GM12878 (cell line): ENCODE data around the gene TKFC.

Source experiments
- CEBPB ChIP-seq, 2 experiments: fragments of 150-350 bp in 1 of 2; IDR thresholded peaks; 2 replicates each; pipeline ENCODE4 v1.6.1; 2012 to 2014; ENCODE audit warnings: low read depth in 2 of 2, low read length in 2 of 2, borderline replicate concordance in 1 of 2, inconsistent platforms in 1 of 2
- CTCF ChIP-seq, 3 experiments: IDR thresholded peaks in 2 of 3; conservative IDR thresholded peaks in 1 of 3; 2 replicates each; pipeline ENCODE4 v1.5.1; 2011; ENCODE audit warnings: low read depth in 3 of 3, low read length in 3 of 3, mild to moderate bottlenecking in 3 of 3, control low read depth in 2 of 3, moderate library complexity in 2 of 3, inconsistent platforms in 1 of 3, mixed read lengths in 1 of 3; ENCODE audit not compliant: control insufficient read depth in 2 of 3, insufficient read depth in 1 of 3; ENCODE audit errors: extremely low read depth in 1 of 3
- EGR1 ChIP-seq, 2 experiments: IDR thresholded peaks; 1 replicate in 1 of 2; 2 replicates in 1 of 2; pipeline ENCODE4 v1.6.1; 2011 to 2012; ENCODE audit warnings: low read depth in 2 of 2, low read length in 2 of 2, borderline replicate concordance in 1 of 2, mild to moderate bottlenecking in 1 of 2, moderate library complexity in 1 of 2
- HCFC1 ChIP-seq: fragments of 150-350 bp; IDR thresholded peaks from 2 replicates; pipeline ENCODE4 v1.6.1; 2014; ENCODE audit warnings: low read length
- MEF2A ChIP-seq: IDR thresholded peaks from 2 replicates; pipeline ENCODE4 v1.6.1; 2011; ENCODE audit warnings: low read depth, mild to moderate bottlenecking, low read length, moderate library complexity; ENCODE audit not compliant: insufficient read depth
- TCF12 ChIP-seq: IDR thresholded peaks from 2 replicates; pipeline ENCODE4 v1.6.1; 2011; ENCODE audit warnings: low read depth, mild to moderate bottlenecking, low read length
- ZNF24 ChIP-seq: fragments of 450-650 bp; IDR thresholded peaks from 2 replicates; pipeline ENCODE4 v1.6.1; 2017; ENCODE audit warnings: antibody characterized with exemption, mild to moderate bottlenecking
- TF ChIP-seq, protein P1 (sequence below): IDR thresholded peaks from 2 replicates; pipeline ENCODE4 v1.6.1; 2011; ENCODE audit warnings: low read depth, low read length, improper control_type of control experiment, borderline replicate concordance

DNA sequence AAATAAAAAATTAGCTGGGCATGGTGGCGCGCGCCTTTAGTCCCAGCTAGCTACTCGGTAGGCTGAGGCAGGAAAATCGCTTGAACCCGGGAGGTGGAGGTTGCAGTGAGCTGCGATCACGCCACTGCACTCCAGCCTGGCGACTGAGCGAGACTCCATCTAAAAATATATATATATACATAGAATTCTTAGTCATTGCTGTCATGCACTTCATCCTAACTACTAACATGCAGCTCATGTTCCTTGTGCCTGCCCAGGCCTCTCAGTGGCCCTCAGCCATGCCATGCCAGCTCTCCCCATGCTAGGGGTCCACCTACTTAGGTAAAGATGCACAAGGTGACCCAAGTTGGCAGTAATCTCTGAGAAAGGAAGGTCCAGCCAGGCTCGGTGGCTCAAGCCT is 25.5 kb downstream of the TKFC start:
- no peak for TF ChIP-seq CTCF (IDR thresholded peaks at IDR 0.05 in 2 of 3, conservative IDR thresholded peaks at IDR 0.05 in 1 of 3; ENCODE audit: control insufficient read depth in 2 of 3, extremely low read depth in 1 of 3, insufficient read depth in 1 of 3, low read depth in 3 of 3, low read length in 3 of 3)
- no peak for TF ChIP-seq TCF12
- TF ChIP-seq EGR1 (IDR thresholded peaks at IDR 0.05; ENCODE audit: borderline replicate concordance in 1 of 2, low read depth in 2 of 2, low read length in 2 of 2): no peak
- TF ChIP-seq MEF2A: no peak
- no peak for TF ChIP-seq ZNF24
- TF ChIP-seq CEBPB (IDR thresholded peaks at IDR 0.05; ENCODE audit: borderline replicate concordance in 1 of 2, low read depth in 2 of 2, low read length in 2 of 2): no peak
- TF ChIP-seq HCFC1: no peak
- TF ChIP-seq, protein P1, sequence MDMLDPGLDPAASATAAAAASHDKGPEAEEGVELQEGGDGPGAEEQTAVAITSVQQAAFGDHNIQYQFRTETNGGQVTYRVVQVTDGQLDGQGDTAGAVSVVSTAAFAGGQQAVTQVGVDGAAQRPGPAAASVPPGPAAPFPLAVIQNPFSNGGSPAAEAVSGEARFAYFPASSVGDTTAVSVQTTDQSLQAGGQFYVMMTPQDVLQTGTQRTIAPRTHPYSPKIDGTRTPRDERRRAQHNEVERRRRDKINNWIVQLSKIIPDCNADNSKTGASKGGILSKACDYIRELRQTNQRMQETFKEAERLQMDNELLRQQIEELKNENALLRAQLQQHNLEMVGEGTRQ: no peak
